Measurements from ENCODE around the gene GLOD5.

- TF ChIP-seq, protein P1, sequence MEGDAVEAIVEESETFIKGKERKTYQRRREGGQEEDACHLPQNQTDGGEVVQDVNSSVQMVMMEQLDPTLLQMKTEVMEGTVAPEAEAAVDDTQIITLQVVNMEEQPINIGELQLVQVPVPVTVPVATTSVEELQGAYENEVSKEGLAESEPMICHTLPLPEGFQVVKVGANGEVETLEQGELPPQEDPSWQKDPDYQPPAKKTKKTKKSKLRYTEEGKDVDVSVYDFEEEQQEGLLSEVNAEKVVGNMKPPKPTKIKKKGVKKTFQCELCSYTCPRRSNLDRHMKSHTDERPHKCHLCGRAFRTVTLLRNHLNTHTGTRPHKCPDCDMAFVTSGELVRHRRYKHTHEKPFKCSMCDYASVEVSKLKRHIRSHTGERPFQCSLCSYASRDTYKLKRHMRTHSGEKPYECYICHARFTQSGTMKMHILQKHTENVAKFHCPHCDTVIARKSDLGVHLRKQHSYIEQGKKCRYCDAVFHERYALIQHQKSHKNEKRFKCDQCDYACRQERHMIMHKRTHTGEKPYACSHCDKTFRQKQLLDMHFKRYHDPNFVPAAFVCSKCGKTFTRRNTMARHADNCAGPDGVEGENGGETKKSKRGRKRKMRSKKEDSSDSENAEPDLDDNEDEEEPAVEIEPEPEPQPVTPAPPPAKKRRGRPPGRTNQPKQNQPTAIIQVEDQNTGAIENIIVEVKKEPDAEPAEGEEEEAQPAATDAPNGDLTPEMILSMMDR (tag by site-specific recombination; IDR thresholded peaks at IDR 0.05), result no peak
- TF ChIP-seq ZNF518A (tag by site-specific recombination; conservative IDR thresholded peaks at IDR 0.05; ENCODE audit: low read depth) (no peak), PRDM6 (tag by site-specific recombination; IDR thresholded peaks at IDR 0.05) (no peak), GLI4 (tag by site-specific recombination; IDR thresholded peaks at IDR 0.05) (no peak), SP7 (tag by site-specific recombination; IDR thresholded peaks at IDR 0.05) (no peak), MZF1 (tag by site-specific recombination; IDR thresholded peaks at IDR 0.05; ENCODE audit: borderline replicate concordance) (no peak)
These were observed 53.7 kb downstream of the GLOD5 start for GRCh38 chrX:48815266-48815665.

All from HEK293 (cell line).